Activated CD4-positive, alpha-beta T cell treated with anti-CD3 and anti-CD28 coated beads, Interleukin-10, Interleukin-2, amounts not matched to agents 100 ng/mL and 50 ng/mL, durations not matched to agents 16 hours and 8 hours (primary cell): Measurements from ENCODE around the gene CNIH1.
"Not testable (repeated sequence)": the region's sequence is repeated elsewhere in the genome, so short reads cannot be mapped to it uniquely, and the experiment has no call there.

Source experiments
- DNase-seq: peaks from one replicate; pipeline ENCODE4 v3.0.0-alpha.2; 2020

The CNIH1 gene

DNA sequence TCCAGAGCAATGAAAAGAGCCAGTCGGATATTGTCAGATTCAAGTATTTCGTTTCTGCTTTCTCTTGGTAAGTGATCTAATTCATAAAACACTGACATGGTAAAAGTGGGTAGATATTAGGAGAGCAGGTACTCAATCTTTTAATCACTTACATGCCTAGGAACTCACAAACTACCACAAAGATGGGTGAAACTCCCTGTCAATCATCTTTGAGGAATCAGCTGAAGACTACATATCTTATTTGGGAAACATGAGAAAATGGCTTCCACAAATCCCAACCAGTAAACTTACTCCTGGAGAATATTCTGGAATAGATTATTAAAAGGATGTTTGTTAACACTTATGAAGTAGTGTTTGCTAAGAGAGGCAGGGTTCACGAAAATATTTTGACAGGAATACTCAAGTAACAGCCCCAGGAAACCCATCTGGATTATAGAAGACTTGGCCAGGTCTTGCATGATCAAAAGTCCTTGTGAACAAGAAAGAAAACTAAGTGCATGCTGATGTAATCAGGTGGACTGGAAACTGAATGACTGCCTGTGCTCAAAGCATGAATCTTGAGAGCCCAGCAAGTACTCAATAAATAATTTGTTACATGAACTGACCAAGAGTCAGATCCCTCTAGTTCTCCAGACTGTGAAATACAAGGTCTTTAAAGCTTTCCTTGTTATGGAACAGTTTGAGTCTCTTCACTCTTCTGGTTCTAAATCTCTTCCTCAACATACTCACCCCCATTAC, 15.5 kb downstream of the CNIH1 start:
- no peak for DNase-seq

DNA sequence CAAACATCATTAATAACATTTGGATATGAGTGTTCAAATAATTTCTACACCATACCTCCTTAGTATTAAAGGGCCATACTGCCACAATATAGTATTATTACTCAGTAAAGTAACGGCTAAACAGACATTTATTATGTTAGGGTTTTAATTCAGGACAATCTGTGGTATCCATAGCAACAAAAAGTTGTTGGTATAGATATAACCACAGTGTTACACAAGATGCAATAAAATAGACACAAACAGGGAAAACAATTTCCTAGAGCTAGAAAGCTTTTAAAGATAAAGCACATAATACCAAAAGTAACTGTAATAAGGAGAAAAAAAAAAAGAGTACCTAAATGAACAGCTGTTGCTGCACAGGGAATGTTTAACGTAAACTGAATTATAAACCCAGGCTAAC, 16.1 kb downstream of the CNIH1 start:
- no peak for DNase-seq

DNA sequence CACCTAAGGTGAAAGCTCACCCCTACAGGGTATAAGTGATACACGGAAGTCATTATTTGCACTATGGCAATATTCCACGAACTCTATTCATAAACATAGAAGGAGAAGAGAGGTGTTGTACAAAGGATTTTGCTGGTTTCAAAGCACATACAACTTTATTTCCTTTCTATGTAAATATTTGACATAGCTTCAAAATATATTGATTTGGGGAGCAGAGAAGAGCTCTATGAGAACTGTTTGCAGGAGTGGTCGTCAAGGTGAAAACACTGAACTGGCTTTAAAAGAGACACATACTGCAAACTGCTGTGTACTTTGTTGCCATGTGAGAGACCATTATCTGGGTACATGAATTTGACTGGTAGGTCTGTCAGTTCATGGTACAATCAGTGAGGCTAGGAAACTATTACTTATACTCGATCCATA, 16.7 kb downstream of the CNIH1 start:
- DNase-seq, result no peak

DNA sequence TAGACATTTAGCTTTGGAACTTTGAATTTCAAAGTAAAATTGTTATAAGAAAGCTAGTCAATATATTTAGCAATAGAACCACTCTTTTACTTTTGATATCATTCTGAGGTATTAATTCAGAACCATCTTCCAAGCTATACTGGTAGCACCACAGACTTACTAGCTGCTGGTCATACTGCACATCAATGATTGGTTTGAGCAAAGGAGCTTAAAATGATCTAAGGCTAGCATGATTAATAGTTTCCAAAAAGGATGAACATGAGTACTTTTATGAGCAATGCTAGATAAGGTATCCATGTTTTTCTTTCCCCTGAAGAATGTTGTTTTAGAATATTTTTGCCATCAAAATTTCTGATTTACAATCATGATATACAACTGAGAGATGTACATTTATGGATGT, 17.2 kb downstream of the CNIH1 start:
- DNase-seq, result no peak

DNA sequence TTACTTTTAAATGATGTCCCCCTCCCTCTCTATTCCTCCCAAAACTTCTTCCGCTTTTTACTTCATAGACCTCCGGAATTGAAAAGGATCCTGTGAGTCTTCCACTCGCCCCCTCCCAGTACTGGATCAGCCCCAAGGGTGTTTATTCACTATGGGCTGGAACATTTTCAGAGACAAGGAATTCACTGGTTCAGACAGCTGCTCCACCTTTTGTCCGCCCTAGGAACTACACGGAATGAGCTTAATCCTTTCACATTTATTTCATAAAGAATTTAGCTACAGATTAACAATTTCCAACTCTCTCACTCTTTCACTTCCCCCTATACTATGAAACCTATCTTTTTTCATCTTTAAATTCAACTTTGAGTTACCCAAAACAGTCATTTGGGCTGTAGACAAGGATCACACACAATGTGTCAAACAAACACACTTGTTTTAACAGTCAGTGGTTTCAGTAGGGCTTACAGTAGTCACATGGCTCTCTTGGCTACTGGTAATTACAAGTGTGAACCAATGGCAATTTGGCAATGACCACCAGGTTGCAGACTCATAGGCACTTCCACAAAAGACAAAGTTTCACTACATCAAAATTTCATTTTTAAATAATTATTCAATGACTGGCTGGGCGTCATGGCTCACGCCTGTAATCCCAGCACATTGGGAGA, 20.6 kb downstream of the CNIH1 start:
- no peak for DNase-seq

DNA sequence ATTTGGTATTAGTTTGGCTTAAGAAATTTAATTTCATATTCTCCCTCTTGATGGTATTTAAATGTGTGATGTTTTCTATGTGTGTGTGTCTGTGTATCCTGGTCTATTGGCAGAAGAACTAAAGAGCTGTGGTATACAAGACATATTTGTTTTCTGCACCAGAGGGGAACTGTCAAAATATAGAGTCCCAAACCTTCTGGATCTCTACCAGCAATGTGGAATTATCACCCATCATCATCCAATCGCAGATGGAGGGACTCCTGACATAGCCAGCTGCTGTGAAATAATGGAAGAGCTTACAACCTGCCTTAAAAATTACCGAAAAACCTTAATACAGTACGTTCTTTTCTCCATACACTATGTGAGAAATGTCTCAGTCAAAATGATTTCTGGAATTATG, 29.8 kb downstream of the CNIH1 start:
- DNase-seq, result no peak

DNA sequence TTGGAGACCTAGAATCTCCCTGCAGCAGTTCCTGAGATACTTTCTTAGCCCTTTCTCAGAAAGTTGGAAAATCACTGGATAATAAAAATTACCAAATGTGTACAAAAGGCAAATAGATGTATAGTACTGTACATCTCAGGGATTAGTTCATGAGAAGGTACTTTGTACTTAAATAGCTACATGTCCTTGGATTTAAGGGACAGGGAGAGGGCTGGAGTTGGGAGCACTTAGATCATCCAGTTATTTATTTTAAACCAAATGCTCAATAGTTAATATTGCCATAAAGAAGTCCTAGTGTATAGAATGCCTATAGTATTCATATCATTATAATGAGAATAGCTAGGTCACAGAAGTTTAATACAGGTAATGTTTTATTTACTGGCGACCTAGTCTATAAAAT, 31.0 kb downstream of the CNIH1 start:
- DNase-seq, result no peak

DNA sequence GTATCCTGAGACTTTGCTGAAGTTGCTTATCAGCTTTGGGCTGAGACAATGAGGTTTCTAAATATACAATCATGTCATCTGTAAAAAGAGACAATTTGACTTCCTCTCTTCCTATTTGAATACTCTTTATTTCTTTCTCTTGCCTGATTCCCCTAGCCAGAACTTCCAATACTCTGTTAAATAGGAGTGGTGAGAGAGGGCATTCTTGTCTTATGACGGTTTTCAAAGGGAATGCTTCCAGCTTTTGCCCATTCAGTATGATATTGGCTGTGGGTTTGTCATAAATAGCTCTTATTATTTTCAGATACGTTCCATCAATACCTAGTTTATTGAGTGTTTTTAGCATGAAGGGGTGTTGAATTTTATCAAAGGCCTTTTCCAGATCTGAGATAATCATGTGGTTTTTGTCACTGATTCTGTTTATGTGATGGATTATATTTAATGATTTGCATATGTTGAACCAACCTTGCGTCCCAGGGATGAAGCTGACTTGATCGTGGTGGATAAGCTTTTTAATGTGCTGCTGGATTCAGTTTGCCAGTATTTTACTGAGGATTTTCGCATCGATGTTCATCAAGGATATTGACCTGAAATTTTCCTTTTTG, 37.7 kb downstream of the CNIH1 start:
- DNase-seq, result not testable (repeated sequence)

DNA sequence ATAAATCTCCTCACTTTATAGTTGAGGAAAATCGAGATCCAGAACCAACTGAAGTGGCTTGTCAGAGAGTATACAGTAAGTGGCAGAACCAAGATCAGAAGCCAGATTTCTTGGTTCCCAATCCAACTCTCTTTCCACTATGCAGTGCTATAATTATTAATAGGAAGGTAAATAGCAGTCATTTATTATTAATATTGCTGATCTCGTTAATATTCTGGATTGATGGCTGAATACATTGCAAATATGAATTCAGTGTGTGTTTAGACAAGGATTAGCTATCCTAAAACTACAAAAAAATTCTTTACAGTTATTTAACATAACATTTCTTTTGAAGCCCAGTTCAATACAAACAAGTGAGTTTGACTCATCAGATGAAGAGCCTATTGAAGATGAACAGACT, 41.6 kb downstream of the CNIH1 start:
- no peak for DNase-seq

DNA sequence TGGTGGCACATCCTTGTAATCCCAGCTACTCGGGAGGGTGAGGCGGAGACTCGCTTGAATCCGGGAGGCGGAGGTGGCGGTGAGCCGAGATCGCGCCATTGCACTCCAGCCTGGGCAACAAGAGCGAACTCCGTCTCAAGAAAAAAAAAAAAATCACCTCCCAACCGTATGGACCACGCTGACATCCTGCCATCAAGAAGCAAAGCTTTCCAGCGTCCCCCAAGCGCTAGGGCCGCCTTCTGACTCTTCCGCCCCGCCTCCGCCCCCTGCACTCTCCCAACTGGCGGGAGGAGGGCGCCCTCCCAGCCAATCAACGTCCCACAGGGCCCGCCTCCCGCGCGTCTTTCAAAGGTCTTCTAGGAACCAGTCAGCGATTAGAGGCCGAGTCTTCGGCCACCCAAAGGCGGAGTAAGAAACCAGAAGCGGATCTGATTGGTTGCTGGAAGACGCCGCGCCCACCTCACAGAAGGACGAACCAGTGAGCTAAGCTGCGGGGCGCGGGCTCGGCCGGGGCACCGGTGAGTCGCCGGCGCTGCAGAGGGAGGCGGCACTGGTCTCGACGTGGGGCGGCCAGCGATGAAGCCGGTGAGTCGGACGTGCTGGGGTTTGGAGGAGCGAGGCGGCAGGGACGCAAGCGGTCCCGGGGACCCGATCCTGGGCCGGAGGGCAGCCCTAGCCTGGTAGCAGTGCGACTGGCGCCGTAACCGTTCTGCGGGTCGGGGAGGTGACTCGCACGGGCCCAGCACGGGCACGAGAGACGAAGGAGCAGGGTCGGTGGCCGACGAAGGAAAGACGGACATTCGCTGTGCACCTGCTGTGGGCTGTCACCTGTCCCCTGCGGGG, 44.5 kb downstream of the CNIH1 start, which contains the start of gene CDKN3:
TSS of gene CDKN3 (plus strand) at position 515 of the 843 bp plus-strand sequence. CDS start at position 577, 62 bp downstream.
- peak; percentile 99 for DNase-seq

DNA sequence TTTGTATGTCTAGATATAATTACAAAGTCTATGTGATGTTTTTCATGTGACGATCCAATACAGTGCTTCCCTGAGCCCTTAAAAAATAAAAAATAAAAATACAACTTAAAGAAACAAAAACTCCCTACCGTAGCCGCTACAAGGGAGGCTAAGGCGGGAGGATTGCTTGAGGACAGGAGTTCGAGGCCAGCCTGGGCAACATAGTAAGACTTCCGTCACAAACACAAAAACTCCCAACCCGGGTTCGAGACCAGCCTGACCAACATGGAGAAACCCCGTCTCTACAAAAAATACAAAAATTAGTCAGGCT, 45.0 kb downstream of the CNIH1 start:
- no peak for DNase-seq

DNA sequence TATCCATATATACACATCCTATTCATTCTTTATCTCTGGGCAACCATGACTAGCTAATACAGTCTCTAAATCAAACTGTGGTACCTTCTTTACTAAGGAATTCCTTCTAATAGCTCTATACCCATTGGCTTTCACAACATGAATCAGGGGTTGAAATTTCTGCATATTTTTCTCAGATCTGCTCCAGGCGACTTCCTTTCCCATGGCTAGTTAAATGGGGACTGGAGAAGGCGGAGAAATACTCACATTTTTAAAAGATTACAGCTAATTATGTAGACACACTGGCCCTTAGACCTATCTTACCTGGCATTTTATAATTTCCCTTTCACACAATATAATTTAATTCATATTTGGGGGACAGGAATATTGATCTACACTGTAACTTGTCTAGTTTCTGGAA, 45.5 kb downstream of the CNIH1 start:
- DNase-seq, result no peak

DNA sequence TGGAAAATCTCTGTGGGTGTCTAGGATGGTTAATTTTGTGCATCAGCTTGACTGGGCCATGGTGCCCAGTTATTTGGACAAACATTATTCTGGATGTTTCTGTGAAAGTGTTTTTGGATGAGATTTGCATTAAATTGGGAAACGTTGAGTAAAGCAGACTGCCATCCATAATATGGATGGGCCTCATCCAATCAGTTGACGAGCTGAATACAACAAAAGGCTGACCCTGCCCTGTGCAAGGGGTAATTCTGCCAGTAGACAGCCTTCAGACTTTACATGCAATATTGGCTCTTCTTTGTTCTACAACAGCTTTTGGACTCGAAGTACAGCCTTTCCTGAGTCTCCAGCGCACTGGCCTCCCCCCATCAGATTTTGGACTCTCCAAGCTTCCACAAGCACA, 45.9 kb downstream of the CNIH1 start:
- DNase-seq, result no peak

DNA sequence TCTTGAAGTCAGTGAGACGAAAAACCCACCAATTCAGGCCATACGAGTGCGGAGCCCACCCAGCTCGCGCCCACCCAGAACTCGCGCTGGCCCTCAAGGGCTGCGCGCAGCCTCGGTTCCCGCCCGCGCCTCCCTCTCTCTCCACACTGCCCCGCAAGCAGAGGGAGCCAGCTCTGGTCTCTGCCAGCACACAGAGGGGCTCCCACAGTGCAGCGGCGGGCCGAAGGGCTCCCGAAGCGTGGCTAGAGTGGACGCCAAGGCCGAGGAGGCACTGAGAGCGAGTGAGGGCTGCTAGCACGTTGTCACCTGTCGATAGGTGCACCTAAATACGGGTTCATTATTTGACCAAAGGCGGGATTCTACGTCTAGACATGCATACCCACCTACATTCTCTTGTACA, 46.6 kb downstream of the CNIH1 start:
- no peak for DNase-seq

DNA sequence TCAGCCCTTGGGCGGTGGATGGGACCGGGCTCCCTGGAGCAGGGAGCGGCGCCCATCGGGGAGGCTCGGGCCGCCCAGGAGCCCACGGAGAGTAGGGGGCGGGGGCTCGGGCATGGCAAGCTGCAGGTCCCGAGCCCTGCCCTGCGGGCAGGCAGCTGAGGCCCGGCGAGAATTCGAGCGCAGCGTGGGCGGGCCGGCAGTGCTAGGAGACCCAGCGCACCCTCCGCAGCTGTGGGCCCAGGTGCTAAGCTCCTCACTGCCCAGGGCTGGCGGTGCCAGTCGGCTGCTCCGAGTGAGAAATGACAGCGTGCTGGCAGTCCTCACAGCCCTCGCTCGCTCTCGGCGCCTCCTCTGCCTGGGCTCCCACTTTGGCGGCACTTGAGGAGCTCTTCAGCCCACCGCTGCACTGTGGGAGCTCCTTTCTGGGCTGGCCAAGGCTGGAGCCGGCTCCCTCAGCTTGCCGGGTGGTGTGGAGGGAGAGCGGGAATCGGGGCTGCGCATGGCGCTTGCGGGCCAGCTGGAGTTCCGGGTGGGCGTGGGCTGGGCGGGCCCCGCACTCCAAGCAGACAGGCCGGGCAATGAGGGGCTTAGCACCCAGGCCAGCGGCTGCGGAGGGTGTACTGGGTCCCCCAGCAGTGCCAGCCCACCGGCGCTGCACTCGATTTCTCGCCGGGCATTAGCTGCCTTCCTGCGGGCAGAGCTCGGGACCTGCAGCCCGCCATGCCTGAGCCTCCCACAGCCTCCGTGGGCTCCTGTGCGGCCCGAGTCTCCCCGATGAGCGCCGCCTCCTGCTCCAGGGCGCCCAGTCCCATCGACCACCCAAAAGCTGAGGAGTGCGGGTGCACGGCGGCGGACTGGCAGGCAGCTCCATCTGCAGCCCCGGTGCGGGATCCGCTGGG, 47.9 kb downstream of the CNIH1 start:
- DNase-seq, result not testable (repeated sequence)

DNA sequence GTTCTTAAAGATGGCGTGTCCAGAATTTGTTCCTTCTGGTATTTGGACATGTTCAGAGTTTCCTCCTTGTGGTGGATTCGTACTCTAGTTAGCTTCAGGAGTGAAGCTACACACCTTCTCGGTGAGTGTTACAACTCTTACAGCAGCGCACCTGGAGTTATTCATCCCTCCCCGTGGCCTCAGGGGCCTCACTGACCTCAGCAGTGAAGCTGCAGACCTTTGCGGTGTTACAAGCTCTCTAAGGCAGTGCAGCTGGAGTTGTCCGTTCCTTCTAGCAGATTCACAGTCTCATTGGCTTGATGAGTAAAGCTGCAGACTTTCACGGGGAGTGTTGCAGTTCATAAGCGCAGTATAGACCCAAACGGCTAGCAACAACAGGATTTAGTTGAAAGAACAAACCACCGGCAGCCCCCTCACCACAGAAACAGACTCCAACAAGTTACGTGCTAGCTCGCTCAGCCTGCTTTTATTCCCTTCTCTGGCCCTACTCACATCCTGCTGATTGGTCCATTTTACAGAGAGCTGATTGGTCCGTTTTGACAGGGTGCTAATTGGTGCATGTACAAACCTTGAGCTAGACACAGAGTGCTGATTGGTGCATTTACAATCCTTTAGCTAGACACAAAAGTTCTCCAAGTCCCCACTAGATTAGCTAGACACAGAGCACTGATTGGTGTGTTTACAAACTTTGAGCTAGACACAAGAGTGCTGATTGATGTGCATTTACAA, 48.9 kb downstream of the CNIH1 start:
- no peak for DNase-seq

DNA sequence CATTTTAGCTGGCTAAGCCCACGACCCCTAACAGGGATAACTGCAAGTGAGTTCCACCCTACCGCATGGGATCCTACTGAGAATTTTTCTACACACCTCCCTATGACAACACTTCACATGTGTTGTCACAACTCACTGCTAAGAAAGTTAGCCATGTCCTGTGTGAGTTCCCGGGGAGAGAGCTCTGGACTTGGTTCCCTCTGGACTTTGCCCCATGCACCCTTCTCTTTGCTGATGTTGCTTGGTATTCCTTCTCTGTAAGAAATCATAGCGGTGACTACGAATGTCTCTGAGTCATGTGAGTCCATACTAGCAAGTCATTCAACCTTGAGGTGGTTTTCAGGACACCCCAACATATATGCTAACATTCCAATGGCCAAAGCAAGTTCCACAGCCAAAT, 53.8 kb downstream of the CNIH1 start:
- no peak for DNase-seq

DNA sequence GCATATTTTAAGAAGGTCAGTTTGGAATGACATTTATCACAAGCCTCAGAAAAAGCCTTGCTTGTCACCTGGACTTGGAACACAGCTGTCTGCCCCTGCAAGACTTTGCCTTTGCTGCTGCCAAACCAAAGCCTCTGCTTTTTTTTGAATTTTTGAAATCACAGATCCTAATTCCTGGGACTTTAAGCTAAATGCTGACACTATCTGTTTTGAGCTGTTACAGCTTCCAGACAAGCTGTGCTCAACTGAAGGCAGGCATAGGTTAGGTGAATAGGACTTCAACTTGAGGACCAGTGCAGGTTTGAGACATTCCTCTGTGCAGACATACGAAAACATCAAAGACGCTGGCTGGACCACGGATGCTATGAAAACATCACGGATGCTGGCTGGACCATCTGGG, 55.6 kb downstream of the CNIH1 start:
- DNase-seq, result no peak

DNA sequence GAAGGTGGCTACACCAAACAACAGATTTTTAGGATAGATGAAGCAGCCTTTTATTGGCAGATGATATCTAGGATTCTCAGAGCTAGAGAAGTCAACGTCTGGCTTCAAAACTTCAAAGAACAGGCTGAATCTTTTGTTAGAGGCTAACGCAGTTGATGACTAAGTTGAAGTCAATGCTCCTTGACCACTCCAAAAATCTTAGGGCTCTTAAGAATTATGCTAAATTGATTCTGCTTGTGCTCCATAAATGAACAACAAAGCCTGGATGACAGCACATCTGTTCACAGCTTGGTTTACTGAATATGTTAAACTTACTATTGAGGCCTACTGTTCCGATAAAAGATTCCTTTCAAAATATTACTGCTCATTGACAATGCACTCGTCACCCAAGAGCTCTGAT, 57.3 kb downstream of the CNIH1 start:
- DNase-seq, result no peak

DNA sequence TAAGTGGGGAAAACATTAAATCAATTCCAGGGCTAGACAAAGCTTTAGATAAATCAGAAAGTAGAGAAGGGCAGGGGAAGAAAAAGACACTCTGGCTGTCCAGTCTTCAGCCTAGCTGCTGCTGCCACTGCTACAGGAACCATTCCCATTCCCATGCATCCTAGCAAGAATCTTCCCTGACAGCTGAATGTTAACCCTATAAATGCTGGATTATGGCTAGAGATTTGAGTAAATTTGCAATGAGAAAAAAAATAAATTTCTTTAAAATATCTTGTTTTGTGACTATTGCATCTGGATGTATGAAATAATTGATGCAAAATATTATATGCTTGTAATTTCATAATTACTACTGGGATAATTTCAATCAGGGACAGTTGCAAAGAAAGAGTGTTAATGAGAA, 59.4 kb downstream of the CNIH1 start:
- DNase-seq, result no peak

DNA sequence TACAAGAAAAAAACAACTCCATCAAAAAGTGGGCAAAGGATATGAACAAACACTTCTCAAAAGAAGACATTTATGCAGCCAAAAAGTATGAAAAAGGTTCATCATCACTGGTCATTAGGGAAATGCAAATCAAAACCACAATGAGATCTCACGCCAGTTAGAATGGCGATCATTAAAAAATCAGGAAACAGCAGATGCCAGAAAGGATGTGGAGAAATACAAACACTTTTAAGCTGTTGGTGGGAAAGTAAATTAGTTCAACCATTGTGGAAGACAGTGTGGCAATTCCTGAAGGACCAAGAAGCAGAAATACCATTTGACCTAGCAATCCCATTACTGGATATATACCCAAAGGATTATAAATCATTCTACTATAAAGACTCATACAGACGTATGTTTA, 60.6 kb downstream of the CNIH1 start:
- DNase-seq, result not testable (repeated sequence)

DNA sequence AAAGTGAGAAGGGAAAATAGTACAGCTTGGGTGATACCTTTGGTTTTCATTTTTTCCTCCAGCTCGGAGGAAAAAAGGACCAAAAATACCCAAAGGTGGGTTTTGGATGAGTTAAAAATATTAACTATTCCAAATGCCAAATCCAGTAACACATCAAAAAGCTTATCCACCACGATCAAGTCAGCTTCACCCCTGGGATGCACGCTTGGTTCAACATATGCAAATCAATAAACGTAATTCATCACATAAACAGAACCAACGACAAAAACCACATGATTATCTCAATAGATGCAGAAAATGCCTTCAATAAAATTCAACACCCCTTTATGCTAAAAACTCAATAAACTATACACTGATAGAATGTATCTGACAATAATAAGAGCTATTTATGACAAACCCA, 62.3 kb downstream of the CNIH1 start:
- DNase-seq, result not testable (repeated sequence)
